Inflammatory macrophage treated with lipopolysaccharide for 4 hours (primary cell): Measurements from ENCODE around the gene TMOD1.
"Not testable (repeated sequence)": the region's sequence is repeated elsewhere in the genome, so short reads cannot be mapped to it uniquely, and the experiment has no call there.

Source experiments
- DNase-seq: peaks from one replicate; pipeline ENCODE4 v3.0.0-alpha.2; 2020

TMOD1 gene

DNA sequence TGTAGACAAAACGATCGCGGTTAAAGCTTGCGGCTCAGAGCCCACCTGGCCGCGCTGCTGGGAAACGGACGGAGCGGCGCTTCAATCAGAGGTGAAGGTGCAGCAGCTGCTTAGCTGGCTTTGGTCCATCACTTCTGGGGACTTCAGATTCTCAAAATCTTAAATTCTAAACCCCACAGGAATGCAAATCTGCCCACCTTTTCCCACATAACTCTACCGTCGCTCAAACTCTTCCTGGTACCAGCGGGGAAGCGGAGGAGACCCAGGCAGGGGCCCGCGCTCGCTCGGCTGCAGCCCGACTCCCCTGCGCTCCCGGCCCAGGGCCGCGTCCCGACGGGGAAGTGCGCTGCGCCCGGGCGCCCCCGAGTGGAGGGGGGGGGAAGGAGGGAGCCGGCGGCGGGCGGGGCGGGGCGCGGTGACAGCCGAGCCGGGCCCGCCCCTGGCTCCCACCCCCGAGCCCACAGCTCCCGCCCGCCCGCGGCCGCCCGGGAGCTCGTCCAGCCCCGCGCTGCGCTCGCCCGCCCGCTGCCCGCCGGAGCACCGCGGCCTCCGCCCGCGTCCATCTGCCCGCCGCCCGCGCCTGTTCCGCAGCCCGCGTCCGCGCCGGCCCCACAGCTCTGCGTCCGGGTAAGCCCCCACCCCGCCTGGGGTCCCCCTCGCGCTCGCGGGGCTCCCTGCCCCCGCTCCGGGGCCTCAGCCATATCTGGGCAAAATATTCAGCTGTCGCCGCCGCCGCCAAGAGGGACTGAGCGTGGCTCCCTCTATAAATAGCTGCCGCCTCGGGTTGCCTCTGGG lies at the start of gene TMOD1:
Gene TMOD1 (plus strand): TSS at position 490 of the 795 bp plus-strand sequence. CDS start 22,523 bp downstream, outside the sequence.
- DNase-seq = peak; percentile 64

- not testable (repeated sequence) for DNase-seq
Observed at GRCh38 chr9:97453573-97453972, 47.9 kb upstream of the TMOD1 start.

DNA sequence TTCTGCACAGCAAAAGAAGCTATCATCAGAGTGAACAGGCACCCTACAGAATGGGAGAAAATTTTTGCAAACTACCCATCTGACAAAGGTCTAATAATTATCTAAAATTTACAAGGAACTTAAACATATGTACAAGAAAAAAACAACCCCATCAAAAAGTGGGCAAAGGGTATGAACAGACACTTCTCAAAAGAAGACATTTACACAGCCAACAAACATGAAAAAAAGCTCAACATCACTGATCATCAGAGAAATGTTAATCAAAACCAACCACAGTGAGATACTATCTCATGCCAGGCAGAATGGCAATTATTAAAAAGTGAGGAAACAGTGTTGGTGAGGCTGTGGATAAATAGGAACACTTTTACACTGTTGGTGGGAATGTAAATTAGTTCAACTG lies 44.6 kb upstream of the TMOD1 start:
- not testable (repeated sequence) for DNase-seq

DNA sequence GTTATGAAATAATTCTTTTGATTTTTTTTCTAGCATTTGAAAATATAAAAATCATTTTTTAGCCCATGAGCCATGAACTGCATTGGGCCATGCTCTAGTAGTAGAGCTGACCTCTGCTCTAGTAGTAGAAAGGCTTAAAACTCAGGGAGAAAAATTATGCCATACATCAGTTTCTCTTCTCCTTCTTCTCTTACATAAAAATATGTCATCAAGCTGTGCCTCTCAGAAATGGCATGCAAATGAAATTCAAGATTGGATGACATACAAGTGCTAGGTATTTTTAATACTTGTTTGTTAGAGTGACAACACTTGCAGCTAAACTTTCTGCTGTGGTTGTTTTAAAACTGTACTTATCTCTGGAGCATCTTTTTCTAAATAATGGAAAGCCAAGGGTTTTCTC lies 42.1 kb upstream of the TMOD1 start:
- peak; percentile 53 for DNase-seq

DNA sequence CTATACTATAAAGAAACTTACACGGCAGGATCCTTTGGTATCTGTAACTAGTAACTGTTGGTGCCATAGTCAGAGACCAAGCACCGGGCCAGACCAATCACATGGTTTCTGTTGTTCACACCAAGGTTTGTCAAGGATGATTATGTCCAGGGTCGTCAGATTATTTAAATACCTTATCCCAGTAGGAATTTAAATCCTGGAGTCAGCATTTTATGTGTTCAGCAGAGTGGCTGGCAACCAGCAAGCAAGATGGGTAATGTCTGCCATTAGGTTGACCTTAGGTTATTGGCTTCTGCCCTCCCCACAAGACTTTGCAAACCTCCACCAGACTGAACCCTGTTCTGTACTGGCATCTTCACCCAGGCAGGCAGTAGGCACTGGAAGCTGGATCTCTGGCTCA lies 39.3 kb upstream of the TMOD1 start:
- DNase-seq = no peak

GRCh38 chr9:97462914-97463313 lies 38.6 kb upstream of the TMOD1 start:
- no peak for DNase-seq

DNA sequence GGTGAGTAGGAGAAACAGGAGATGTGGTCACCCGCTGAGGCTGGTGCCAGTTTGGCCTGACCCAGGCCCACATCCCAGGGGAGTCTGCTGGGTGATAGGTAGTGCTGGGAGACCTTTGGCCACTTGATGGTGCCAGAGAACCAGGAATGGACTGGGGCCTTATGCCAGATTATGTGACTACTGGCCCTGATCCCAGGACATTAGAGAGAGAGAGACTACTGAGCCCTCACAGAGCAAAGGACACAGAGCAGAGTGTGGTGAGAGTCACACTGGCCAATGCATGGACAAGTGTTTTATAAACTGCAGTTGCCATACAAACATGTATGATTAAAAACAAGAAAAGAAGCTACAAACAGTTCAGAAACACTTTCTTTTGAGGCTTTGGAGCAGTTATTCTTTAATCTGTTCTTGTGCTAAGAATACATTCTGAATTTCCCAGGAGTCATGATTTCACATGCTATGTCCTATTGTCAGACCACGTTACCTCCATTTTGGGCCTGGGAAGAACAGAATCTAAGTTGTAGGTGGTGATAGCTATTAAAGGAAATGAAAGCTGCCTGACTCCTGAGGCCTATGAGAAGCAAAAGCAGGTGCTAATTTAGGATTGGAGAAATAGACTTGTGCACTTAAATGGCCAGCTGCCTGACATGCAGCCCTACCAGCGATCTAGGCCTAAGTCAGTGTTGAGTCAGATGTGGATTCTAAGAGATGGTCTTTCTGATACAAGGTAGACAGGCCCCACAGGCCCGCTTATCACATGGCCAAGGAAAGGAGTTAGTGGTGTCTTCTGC lies 32.6 kb upstream of the TMOD1 start:
- DNase-seq = no peak

- DNase-seq = no peak
Observed at GRCh38 chr9:97470076-97470475, 31.4 kb upstream of the TMOD1 start.

- DNase-seq = no peak
Observed at GRCh38 chr9:97473717-97474116, 27.7 kb upstream of the TMOD1 start.

DNA sequence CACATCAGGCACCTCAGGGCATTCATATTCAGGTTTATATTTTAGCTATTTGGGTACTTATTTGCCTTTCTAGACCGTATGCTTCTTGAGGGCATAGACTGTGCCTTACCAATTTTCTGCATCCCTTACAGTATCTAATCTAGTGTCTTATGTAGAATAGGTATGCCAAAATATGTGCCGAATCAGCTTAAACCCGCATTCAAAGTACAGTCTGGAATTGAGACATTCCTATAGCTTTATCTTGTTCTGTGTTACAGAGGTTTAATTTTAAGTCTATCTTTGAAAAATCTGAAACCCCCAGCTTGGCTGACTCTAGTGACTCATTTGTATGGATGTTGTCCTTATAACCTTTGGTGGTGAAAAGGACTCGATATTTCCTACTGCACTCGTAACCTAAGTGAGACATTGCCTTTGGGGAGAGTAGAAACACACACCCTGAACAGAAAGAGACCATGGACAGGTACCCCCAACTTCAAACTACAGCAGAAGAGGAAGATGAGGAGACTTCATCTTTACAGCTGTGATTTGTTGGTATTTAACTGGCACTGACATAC lies 27.0 kb upstream of the TMOD1 start:
- DNase-seq = no peak

- DNase-seq = no peak
Observed at GRCh38 chr9:97475059-97475458, 26.4 kb upstream of the TMOD1 start.

DNA sequence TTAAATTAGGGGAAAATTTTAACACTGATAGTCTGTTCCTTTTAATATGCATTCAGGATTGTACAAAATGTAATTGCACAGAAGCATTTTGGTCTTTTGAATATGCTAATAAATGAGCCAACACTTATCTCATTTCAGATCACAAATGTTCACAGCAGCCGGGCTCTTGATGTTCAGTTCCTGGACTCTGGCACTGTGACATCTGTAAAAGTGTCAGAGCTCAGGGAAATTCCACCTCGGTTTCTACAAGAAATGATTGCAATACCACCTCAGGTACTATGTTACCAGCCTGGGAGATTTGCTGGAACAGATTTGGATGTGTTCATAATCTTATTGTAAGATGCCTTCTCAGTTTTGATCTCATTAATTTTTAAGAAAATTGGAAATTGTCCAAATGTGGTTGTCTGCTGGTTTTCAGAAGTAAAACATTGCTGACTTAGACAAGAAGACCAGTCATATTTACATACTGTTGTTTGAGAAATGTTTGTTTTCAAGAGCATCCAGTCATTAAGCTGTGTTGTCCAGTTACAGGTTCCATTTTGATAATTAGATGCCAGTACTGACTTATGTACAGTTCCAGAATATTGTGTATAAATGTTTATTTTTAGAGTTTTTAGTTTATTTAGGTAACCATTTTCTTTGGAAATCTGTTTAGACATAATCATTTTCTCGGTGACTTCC lies 23.0 kb upstream of the TMOD1 start:
- no peak for DNase-seq

DNA sequence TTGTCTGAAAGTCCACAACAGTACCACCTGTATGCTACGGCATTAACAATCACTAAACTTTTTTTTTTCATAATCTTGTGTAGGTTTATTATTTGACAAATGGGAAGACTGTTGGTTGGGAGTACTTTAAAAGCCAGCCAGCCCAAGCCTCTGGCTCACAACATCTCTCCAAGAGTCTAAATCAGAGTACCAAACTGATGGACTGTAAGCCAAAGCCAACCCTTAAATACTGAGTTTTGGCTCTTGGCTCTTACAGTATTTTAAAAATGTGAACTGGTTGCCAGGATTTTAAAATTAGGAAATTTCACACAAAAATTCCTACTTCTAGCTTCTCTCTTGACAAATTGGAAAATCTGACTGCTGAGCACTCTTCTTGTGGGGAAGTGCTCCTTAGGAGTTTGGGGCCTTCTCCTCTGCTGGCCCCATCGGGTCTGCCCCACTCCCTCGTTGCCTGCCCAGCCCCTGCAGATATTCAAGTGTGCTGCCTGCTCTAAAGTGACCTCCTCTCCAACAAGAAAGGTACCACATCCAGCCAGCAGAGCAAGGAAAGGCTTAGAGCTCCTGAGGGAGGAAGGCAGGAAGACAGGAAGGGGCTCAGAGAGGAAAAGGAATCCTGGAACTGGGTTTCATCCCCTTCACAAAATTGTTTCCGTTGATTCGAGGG lies 21.8 kb upstream of the TMOD1 start:
- no peak for DNase-seq

- DNase-seq = no peak
Observed at GRCh38 chr9:97480174-97480573, 21.3 kb upstream of the TMOD1 start.

GRCh38 chr9:97480749-97481148 lies 20.7 kb upstream of the TMOD1 start:
- DNase-seq = no peak

DNA sequence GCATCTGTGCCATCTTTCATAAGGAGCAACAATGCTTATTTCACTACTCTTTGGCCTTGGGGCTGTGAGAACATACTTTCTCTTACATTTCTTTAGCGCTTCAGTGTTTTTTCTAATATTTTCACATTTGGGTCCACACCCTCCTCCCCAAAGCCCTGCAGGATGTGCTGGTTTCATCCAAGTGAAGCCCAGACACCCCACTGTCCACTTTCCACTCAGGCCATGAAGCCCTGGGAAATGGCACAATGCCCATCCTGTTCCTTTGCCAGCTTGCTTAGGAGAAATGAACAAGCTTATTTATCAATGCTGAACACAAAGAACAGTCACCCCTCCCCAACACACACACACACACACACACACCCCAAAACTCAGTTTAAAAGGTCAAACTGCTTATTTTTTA lies 17.3 kb upstream of the TMOD1 start:
- DNase-seq = no peak

- no peak for DNase-seq
Observed at GRCh38 chr9:97487107-97487506, 14.4 kb upstream of the TMOD1 start.

GRCh38 chr9:97487861-97488260 lies 13.6 kb upstream of the TMOD1 start:
- peak; percentile 37 for DNase-seq

DNA sequence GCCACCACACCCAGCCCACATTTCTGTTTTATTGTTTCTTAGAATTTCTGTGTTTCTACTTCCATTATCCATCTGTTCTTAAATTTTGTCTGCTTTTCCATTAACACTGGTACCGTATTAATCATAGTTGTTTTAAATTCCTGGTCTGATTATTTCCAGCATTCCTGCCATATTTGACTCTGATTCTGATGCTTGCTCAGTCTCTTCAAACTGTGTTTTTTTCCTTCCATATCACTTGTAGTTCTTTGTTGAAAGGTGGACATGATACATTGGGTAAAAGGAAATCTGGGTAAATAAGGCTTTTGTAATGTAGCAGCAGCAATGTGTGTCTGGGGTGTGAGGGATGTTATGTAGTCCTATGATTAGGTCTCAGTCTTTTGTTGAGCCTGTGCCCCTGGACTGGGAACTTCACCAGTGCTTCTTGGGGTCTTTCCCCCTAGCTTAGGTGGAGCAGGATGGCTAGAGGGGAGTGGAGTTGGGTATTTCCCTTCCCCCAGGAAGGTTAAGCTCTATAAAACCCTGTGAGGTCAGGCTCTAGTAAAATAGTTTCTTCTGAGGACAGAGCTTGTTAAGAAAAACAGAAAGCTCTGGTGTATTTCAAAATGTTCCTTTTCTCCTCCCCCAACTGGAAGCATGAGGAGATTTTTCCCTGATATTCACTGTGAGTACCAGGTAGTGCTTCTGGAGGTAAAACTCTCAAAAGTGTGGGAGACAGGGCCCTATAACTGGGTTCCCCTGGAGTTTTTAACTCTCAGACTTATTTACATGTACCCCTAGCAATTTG lies 10.1 kb upstream of the TMOD1 start:
- no peak for DNase-seq

GRCh38 chr9:97497558-97498375 lies 3.7 kb upstream of the TMOD1 start:
- DNase-seq = not testable (repeated sequence)

- DNase-seq = not testable (repeated sequence)
Observed at GRCh38 chr9:97498846-97499245, 2.6 kb upstream of the TMOD1 start.
